PFSK-1 (cell line): ENCODE data around the gene COPS3.

Experiments
- POLR2AphosphoS5 ChIP-seq: IDR thresholded peaks from 2 replicates; pipeline ENCODE4 v1.6.1; 2012; ENCODE audit warnings: low read depth, mild to moderate bottlenecking, control low read depth, low read length, moderate library complexity
- TAF1 ChIP-seq: IDR thresholded peaks from 2 replicates; pipeline ENCODE4 v1.6.1; 2012; ENCODE audit warnings: low read length, control low read depth, borderline replicate concordance; ENCODE audit not compliant: insufficient read depth
- TF ChIP-seq, protein P1 (sequence below), 2 experiments: IDR thresholded peaks; 2 replicates each; pipeline versions ENCODE4 v1.6.1 to v1.8.0; 2011 to 2012; ENCODE audit warnings: low read depth in 2 of 2, low read length in 2 of 2, control low read depth in 1 of 2, inconsistent platforms in 1 of 2, mild to moderate bottlenecking in 1 of 2, moderate library complexity in 1 of 2; ENCODE audit not compliant: insufficient read depth in 1 of 2

DNA sequence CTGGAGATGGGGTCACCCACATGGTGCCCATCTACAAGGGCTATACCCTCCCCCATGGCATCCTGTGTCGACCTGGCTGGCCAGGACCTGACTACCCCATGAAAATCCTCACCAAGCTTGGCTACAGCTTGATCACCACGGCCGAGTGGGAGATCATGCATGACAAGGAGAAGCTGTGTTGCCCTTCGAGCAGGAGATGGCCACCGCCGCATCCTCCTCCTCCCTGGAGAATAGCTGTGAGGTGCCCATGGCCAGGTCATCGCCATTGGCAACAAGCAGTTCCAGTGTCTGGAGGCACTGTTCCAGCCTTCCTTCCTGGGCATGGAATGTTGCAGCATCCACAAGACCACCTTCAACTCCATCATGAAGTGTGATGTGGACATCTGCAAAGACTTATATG is 38.8 kb downstream of the COPS3 start:
- TF ChIP-seq TAF1 = no peak
- TF ChIP-seq POLR2AphosphoS5 = no peak
- TF ChIP-seq, protein P1, sequence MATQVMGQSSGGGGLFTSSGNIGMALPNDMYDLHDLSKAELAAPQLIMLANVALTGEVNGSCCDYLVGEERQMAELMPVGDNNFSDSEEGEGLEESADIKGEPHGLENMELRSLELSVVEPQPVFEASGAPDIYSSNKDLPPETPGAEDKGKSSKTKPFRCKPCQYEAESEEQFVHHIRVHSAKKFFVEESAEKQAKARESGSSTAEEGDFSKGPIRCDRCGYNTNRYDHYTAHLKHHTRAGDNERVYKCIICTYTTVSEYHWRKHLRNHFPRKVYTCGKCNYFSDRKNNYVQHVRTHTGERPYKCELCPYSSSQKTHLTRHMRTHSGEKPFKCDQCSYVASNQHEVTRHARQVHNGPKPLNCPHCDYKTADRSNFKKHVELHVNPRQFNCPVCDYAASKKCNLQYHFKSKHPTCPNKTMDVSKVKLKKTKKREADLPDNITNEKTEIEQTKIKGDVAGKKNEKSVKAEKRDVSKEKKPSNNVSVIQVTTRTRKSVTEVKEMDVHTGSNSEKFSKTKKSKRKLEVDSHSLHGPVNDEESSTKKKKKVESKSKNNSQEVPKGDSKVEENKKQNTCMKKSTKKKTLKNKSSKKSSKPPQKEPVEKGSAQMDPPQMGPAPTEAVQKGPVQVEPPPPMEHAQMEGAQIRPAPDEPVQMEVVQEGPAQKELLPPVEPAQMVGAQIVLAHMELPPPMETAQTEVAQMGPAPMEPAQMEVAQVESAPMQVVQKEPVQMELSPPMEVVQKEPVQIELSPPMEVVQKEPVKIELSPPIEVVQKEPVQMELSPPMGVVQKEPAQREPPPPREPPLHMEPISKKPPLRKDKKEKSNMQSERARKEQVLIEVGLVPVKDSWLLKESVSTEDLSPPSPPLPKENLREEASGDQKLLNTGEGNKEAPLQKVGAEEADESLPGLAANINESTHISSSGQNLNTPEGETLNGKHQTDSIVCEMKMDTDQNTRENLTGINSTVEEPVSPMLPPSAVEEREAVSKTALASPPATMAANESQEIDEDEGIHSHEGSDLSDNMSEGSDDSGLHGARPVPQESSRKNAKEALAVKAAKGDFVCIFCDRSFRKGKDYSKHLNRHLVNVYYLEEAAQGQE (IDR thresholded peaks at IDR 0.05; ENCODE audit: insufficient read depth in 1 of 2, low read depth in 2 of 2, low read length in 2 of 2) = no peak
